Psoas muscle (tissue), 8 donors: ENCODE results near the gene PALB2. TPM values are rescaled to one million over a fixed set of nuclear protein-coding genes. Genes with fewer than 3 reads are reported as not detected.

Experiments used
- ATAC-seq, 4 donors: fragments of 200-7000 bp; cut with Tn5 transposase; one replicate each; pipeline ENCODE4 v1.9.1; 2020; ENCODE audit warnings: moderate library complexity in 3 of 4, mild to moderate bottlenecking in 2 of 4
- DNase-seq, 2 donors: peaks; one replicate each; pipeline ENCODE4 v3.0.0-alpha.2; 2020
- H3K27ac ChIP-seq: fragments of 200-600 bp; one replicate; pipeline ENCODE4 v1.8.0; 2022
- H3K27me3 ChIP-seq, 3 donors: fragments of 200-600 bp in 1 of 3; one replicate each; pipeline versions ENCODE4 v1.6.1 to v1.8.0; 2013 to 2022; ENCODE audit warnings: low read length in 2 of 3, mild to moderate bottlenecking in 2 of 3, moderate library complexity in 1 of 3; ENCODE audit not compliant: insufficient read depth in 3 of 3
- H3K36me3 ChIP-seq, 2 donors: fragments of 200-600 bp in 1 of 2; one replicate each; pipeline versions ENCODE4 v1.6.1 to v1.8.0; 2013 to 2022; ENCODE audit warnings: low read depth in 1 of 2, mild to moderate bottlenecking in 1 of 2, moderate library complexity in 1 of 2; ENCODE audit not compliant: insufficient read depth in 1 of 2
- H3K4me1 ChIP-seq: fragments of 200-600 bp; one replicate; pipeline ENCODE4 v1.8.0; 2022
- H3K4me3 ChIP-seq: fragments of 200-600 bp; one replicate; pipeline ENCODE4 v1.8.0; 2022; ENCODE audit warnings: mild to moderate bottlenecking
- H3K9me3 ChIP-seq: fragments of 200-600 bp; one replicate; pipeline ENCODE4 v1.8.0; 2022
- CTCF ChIP-seq: fragments of 200-600 bp; IDR thresholded peaks from one replicate; pipeline ENCODE4 v1.8.0; 2022; ENCODE audit warnings: antibody characterized with exemption
- WGBS, 3 donors: extraction: QIAGEN DNeasy Blood & Tissue Kit; methylation state at CpG; one replicate each; pipeline versions ENCODE4 v1.1.6 to v1.1.7; 2013; 5-methylcytosine and 5-hydroxymethylcytosine counted together
- intact Hi-C, 2 donors: fragments of 100-400 bp; cut with DNase I; formaldehyde crosslinking; loops; one replicate each; pipeline versions ENCODE4 v1.11.0 to v1.14.2; 2022
- polyA plus RNA-seq, 3 donors: library from polyadenylated mRNA; stranded (reverse); fragments of 200-250 nt; gene quantifications; one replicate each; pipeline ENCODE4 v1.2.3, GENCODE V29; 2013
- total RNA-seq, 4 donors: library from RNA; stranded (reverse); fragmentation: NEBNext Ultra II Directional in 2 of 4; extraction: Animal tissue kit (Norgen Biotek cat#: 25700) in 2 of 4; gene quantifications; one replicate each; pipeline versions ENCODE4 v1.2.1 to v1.2.4, GENCODE V29; 2021 to 2023
- donor health status: healthy with polysubstance abuse.
- donor health status: DM: no; HTN: no; CAD: no; lungs with moderate emphysema.
- donor health status: Bipolar disorder and iron deficiency.
- donor health status: healthy.
- donor health status: DM: yes; HTN: yes; CAD: no.
- donor health status: DM: no; HTN: no; CAD: no.
- donor health status: DM: no; HTN: no; CAD: no.
- donor health status: DM: yes; HTN: yes; CAD: no.

Gene PALB2
- total and polyA plus RNA-seq, 7 donors = 4.3 to 10.6 (median 6.2) TPM

GRCh38 chr16:23682181-23682580, 41.1 kb upstream of the PALB2 start:
- DNase-seq (no peak), ATAC-seq (no peak)
- intact Hi-C loops = loop anchor here in 1 of 2 donors (10.0 kb wide), 1 partner anchor 823 kb away; no protein-coding TSS in a partner anchor
- Histone ChIP-seq H3K4me3 (no peak overlapping the region), H3K9me3 (no peaks in the 10 kb centered on the region), H3K36me3 (peaks cover 0 to 61% of the 10 kb centered on the region in 2 donors), H3K27ac (no peak overlapping the region), H3K27me3 (no peaks in the 10 kb centered on the region), H3K4me1 (peaks cover 4% of the 10 kb centered on the region)
- 88 to 100% (median 95%) methylated on average over 1 of the region's 1 CpG for WGBS, 3 donors
- no peak for TF ChIP-seq CTCF

GRCh38 chr16:23679986-23680336, 38.9 kb upstream of the PALB2 start:
- Histone ChIP-seq H3K36me3 (peaks cover 0 to 42% of the 10 kb centered on the region in 2 donors), H3K27ac (no peak overlapping the region), H3K27me3 (no peaks in the 10 kb centered on the region), H3K4me3 (no peak overlapping the region), H3K9me3 (no peaks in the 10 kb centered on the region), H3K4me1 (peaks cover 4% of the 10 kb centered on the region)
- ATAC-seq (no peak), DNase-seq (no peak)
- 46 to 60% (median 58%) methylated on average over 6 of the region's 6 CpGs for WGBS, 3 donors
- intact Hi-C loops = loop anchor here in 1 of 2 donors (10.0 kb wide), 2 partner anchors 355 to 825 kb away; no protein-coding TSS in a partner anchor
- no peak for TF ChIP-seq CTCF

- no peak overlapping the region for H3K27ac ChIP-seq
- intact Hi-C loops = loop anchor here in 1 of 2 donors (10.0 kb wide), 1 partner anchor 355 kb away; no protein-coding TSS in a partner anchor
- no peak for TF ChIP-seq CTCF
- 23 to 26% (median 24%) methylated on average over 23 to 24 of the region's 24 CpGs for WGBS, 3 donors
- no peaks in the 10 kb centered on the region for H3K9me3 ChIP-seq
- no peaks in the 10 kb centered on the region for H3K27me3 ChIP-seq
- no peak for ATAC-seq
- no peak for DNase-seq
- peaks cover 4% of the 10 kb centered on the region for H3K4me1 ChIP-seq
- H3K4me3 ChIP-seq = peak overlapping the region; percentile 65
- H3K36me3 ChIP-seq = peaks cover 2 to 42% of the 10 kb centered on the region in 2 donors
Measured at GRCh38 chr16:23679274-23679985, 38.3 kb upstream of the PALB2 start.

GRCh38 chr16:23678430-23679273, 37.5 kb upstream of the PALB2 start, which contains the start of gene PLK1:
TSS of gene PLK1 (plus strand) at chr16:23678889. CDS start at chr16:23678933, 44 bp downstream.
- peaks cover 4% of the 10 kb centered on the region for H3K4me1 ChIP-seq
- H3K27me3 ChIP-seq = no peaks in the 10 kb centered on the region
- TF ChIP-seq CTCF = peak; percentile 8
- no peak within 1 kb of the TSS for H3K27ac ChIP-seq
- WGBS, 3 donors = 1 to 2% (median 1%) methylated on average over 74 to 75 of the region's 75 CpGs
- H3K4me3 ChIP-seq = peak within 1 kb of the TSS; percentile 65
- H3K9me3 ChIP-seq = no peaks in the 10 kb centered on the region
- ATAC-seq (peak; percentile 87 to 96 (median 90)), DNase-seq (peak; percentile 77 to 83)
- intact Hi-C loops = loop anchor here in 1 of 2 donors (10.0 kb wide), 1 partner anchor 356 kb away; no protein-coding TSS in a partner anchor
- peaks cover 2 to 41% of the 10 kb centered on the region in 2 donors for H3K36me3 ChIP-seq
